MM.1S (cell line): Measurements from ENCODE around the gene MICU1.
"Not testable (repeated sequence)": the region's sequence is repeated elsewhere in the genome, so short reads cannot be mapped to it uniquely, and the experiment has no call there.

Experiments used
- EZH2 ChIP-seq: fragments of 300-600 bp; sonication (generic); optimal IDR thresholded peaks from 2 replicates; pipeline ENCODE3; 2017; ENCODE audit warnings: low read depth, mild to moderate bottlenecking, antibody characterized with exemption, low read length, mixed read lengths
- EZH2phosphoT487 ChIP-seq: fragments of 300-600 bp; sonication (generic); IDR thresholded peaks from 2 replicates; pipeline ENCODE4 v1.6.1; 2018; ENCODE audit warnings: antibody characterized with exemption, low read length
- TF ChIP-seq, protein P1 (sequence below): fragments of 300-600 bp; sonication (generic); IDR thresholded peaks from 2 replicates; pipeline ENCODE4 v1.5.1; 2016; ENCODE audit warnings: antibody characterized with exemption, low read length, mixed read lengths

DNA sequence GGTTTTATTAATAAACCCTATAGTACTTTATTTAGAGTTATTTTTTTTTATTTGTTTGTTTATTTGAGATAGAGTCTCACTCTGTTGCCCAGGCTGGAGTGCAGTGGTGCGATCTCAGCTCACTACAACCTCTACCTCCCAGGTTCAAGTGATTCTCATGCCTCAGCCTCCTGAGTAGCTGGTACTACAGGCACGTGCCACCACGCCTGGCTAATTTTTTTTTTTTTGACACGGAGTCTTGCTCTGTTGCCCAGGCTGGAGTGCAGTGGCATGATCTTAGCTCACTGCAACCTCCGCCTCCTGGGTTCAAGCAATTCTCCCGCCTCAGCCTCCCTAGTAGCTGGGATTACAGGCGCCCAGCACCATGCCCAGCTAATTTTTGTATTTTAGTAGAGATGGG is 279.8 kb downstream of the MICU1 start:
- TF ChIP-seq EZH2, EZH2phosphoT487: not testable (repeated sequence)
- TF ChIP-seq, protein P1, sequence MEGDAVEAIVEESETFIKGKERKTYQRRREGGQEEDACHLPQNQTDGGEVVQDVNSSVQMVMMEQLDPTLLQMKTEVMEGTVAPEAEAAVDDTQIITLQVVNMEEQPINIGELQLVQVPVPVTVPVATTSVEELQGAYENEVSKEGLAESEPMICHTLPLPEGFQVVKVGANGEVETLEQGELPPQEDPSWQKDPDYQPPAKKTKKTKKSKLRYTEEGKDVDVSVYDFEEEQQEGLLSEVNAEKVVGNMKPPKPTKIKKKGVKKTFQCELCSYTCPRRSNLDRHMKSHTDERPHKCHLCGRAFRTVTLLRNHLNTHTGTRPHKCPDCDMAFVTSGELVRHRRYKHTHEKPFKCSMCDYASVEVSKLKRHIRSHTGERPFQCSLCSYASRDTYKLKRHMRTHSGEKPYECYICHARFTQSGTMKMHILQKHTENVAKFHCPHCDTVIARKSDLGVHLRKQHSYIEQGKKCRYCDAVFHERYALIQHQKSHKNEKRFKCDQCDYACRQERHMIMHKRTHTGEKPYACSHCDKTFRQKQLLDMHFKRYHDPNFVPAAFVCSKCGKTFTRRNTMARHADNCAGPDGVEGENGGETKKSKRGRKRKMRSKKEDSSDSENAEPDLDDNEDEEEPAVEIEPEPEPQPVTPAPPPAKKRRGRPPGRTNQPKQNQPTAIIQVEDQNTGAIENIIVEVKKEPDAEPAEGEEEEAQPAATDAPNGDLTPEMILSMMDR: not testable (repeated sequence)
